Stimulated activated CD4-positive, alpha-beta T cell treated with anti-CD3 and anti-CD28 coated beads, Interleukin-1b, Interleukin-23, amount 100 ng/mL, for 24 hours (primary cell): ENCODE results near the gene SLC25A47.

Experiments used
- DNase-seq, 4 experiments: peaks; one replicate each; pipeline ENCODE4 v3.0.0-alpha.2; 2020; ENCODE audit warnings: low read depth in 4 of 4, low spot score in 1 of 4

SLC25A47 gene

GRCh38 chr14:100374876-100375265 is 51.7 kb downstream of the SLC25A47 start:
- no peak for DNase-seq

DNA sequence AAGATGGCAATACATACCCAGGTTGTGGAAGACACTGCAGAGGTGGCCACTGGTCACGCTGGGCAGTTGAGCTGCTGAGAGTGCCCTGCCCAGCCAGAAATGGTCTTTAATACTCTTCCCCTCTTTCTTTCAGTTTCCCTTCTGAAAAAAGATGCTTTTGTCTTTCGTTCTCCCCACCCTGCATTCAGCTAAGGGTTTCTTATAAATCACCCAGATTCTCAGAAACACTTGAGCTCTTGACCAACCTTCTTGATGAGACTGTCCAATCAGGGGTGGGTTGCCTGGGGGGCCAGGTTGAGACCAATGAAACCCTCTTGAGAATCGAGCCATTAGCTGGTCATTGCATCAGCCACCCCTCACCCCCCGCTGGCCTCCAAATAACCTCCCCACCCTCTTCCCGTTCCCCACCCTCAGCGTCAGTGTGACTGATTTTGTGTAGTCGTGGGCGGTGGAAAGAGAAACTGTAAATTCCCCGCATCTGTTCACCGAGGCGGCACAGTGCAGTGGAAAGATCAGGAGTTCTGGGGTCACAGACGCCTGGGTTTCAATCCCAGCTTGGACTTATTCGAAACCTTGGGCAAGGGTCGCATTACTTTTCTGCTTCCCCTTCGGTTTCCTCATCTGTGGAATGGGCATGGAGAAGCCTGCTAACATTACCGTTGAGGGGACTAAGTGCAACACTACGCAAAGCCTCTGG is 52.3 kb downstream of the SLC25A47 start:
- DNase-seq, result peak; percentile 59 to 77 (median 64)

DNA sequence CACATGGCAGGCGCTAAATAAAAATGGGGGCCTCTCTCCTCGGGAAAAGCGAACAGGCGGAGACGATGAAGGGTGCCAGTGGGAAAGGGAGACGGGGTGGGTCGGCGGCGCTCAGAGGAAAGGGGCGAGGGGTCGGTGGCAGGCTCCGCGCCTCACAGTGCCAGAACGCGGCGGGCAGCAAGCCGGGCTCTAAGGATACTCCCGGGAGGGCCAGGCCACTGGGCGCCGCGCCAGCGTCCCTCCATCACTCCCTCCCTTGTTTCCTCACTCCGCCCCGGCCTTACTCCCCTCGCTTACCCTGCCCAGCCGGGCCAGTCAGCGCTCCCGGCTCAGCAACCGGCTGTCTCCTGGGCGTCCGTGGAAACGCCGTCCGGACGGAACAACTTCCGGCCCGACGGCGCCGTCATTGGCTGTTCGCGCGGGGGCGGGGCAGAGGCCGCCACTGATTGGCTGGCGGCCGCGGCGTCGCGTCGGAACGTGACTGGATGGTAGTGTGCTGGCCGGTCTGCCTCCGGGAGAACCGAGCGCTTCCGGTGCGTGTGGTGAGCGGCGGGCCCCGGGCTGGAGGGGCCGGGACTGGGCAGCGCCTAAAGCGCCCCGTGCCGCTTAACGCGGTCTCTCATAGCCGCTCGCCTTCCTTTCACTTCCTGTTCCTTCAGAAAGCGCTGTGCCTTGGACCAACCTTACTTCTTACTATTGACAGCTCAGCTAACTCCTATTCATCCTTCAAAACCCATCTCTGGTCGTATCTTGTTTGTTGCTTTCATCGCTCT is 53.0 kb downstream of the SLC25A47 start, which contains the start of gene WDR25:
TSS of gene WDR25 (plus strand) at position 523 of the 773 bp plus-strand sequence.
- DNase-seq, result peak; percentile 83 to 91 (median 90)

- no peak for DNase-seq
Observed at GRCh38 chr14:100376751-100377171, 53.6 kb downstream of the SLC25A47 start.
